Measurements from ENCODE around the gene KCNN2.

DNA sequence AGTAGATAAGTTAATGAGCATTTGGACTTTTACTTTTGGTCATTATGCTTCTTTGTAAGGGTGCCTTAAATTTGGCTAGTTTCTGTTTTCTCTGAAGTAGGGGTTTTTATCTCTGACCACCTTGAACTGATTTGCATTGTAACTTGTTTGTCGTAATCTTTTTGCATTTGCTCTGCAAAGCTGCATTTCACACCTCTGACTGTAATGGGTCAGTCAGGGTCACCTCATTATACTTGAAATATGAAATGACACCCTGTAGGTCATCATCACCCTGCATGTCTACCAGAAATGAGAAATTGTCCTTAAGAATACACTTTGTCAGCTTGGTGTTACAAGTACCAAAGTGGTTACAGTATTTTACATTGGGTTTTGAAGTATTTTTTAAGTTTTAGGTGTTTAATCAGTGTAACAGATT lies 74.0 kb downstream of the KCNN2 start:
- TF ChIP-seq, protein P1, sequence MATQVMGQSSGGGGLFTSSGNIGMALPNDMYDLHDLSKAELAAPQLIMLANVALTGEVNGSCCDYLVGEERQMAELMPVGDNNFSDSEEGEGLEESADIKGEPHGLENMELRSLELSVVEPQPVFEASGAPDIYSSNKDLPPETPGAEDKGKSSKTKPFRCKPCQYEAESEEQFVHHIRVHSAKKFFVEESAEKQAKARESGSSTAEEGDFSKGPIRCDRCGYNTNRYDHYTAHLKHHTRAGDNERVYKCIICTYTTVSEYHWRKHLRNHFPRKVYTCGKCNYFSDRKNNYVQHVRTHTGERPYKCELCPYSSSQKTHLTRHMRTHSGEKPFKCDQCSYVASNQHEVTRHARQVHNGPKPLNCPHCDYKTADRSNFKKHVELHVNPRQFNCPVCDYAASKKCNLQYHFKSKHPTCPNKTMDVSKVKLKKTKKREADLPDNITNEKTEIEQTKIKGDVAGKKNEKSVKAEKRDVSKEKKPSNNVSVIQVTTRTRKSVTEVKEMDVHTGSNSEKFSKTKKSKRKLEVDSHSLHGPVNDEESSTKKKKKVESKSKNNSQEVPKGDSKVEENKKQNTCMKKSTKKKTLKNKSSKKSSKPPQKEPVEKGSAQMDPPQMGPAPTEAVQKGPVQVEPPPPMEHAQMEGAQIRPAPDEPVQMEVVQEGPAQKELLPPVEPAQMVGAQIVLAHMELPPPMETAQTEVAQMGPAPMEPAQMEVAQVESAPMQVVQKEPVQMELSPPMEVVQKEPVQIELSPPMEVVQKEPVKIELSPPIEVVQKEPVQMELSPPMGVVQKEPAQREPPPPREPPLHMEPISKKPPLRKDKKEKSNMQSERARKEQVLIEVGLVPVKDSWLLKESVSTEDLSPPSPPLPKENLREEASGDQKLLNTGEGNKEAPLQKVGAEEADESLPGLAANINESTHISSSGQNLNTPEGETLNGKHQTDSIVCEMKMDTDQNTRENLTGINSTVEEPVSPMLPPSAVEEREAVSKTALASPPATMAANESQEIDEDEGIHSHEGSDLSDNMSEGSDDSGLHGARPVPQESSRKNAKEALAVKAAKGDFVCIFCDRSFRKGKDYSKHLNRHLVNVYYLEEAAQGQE (IDR thresholded peaks at IDR 0.05; ENCODE audit: borderline replicate concordance), result no peak
- TF ChIP-seq, protein P2, sequence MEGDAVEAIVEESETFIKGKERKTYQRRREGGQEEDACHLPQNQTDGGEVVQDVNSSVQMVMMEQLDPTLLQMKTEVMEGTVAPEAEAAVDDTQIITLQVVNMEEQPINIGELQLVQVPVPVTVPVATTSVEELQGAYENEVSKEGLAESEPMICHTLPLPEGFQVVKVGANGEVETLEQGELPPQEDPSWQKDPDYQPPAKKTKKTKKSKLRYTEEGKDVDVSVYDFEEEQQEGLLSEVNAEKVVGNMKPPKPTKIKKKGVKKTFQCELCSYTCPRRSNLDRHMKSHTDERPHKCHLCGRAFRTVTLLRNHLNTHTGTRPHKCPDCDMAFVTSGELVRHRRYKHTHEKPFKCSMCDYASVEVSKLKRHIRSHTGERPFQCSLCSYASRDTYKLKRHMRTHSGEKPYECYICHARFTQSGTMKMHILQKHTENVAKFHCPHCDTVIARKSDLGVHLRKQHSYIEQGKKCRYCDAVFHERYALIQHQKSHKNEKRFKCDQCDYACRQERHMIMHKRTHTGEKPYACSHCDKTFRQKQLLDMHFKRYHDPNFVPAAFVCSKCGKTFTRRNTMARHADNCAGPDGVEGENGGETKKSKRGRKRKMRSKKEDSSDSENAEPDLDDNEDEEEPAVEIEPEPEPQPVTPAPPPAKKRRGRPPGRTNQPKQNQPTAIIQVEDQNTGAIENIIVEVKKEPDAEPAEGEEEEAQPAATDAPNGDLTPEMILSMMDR (IDR thresholded peaks at IDR 0.05; ENCODE audit: poor library complexity, severe bottlenecking), result no peak
- no peak for TF ChIP-seq EZH2 (IDR thresholded peaks at IDR 0.05; ENCODE audit: borderline replicate concordance, insufficient read depth, low read length, poor library complexity, severe bottlenecking)
- TF ChIP-seq POLR2AphosphoS5 (IDR thresholded peaks at IDR 0.05), result no peak
- no peak for TF ChIP-seq TAF1 (IDR thresholded peaks at IDR 0.05; ENCODE audit: low read depth)
- TF ChIP-seq RAD21 (conservative IDR thresholded peaks at IDR 0.05), result no peak
